Keratinocyte (primary cell): ENCODE data around the gene STON2.
A peak's percentile ranks its signal among the peaks of the same experiment; 100 is the strongest.

Source experiments
- CTCF ChIP-seq, 3 experiments: IDR thresholded peaks in 1 of 3; conservative IDR thresholded peaks in 1 of 3; optimal IDR thresholded peaks in 1 of 3; 2 replicates in 2 of 3; 3 replicates in 1 of 3; pipeline versions ENCODE3 to v1.5.1; 2011; ENCODE audit warnings: low read length in 3 of 3, mild to moderate bottlenecking in 3 of 3, moderate library complexity in 2 of 3, control low read depth in 1 of 3, inconsistent platforms in 1 of 3; ENCODE audit not compliant: insufficient read depth in 2 of 3; ENCODE audit errors: extremely low read depth in 1 of 3
- EZH2 ChIP-seq: IDR thresholded peaks from one replicate; pipeline ENCODE4 v1.6.1; 2012; ENCODE audit warnings: inconsistent platforms, mild to moderate bottlenecking, low read length, moderate library complexity

- TF ChIP-seq CTCF (optimal IDR thresholded peaks at IDR 0.05 in 1 of 3, IDR thresholded peaks at IDR 0.05 in 1 of 3, conservative IDR thresholded peaks at IDR 0.05 in 1 of 3; ENCODE audit: extremely low read depth in 1 of 3, insufficient read depth in 2 of 3, low read length in 3 of 3) (peak in 2 of 3 experiments; percentile 23 to 38), EZH2 (no peak)
Measured at GRCh38 chr14:81268016-81268416, 132.1 kb downstream of the STON2 start.
